Activated CD8-positive, alpha-beta memory T cell treated with anti-CD3 and anti-CD28 coated beads for 48 hours (primary cell): ENCODE results near the gene UBA5.
A peak's percentile ranks its signal among the peaks of the same experiment; 100 is the strongest.
"Not testable (repeated sequence)": the region's sequence is repeated elsewhere in the genome, so short reads cannot be mapped to it uniquely, and the experiment has no call there.

Source experiments
- DNase-seq, 3 experiments: peaks; one replicate each; pipeline ENCODE4 v3.0.0-alpha.2; 2020; ENCODE audit warnings: low read depth in 2 of 3, low spot score in 2 of 3

Gene UBA5

DNA sequence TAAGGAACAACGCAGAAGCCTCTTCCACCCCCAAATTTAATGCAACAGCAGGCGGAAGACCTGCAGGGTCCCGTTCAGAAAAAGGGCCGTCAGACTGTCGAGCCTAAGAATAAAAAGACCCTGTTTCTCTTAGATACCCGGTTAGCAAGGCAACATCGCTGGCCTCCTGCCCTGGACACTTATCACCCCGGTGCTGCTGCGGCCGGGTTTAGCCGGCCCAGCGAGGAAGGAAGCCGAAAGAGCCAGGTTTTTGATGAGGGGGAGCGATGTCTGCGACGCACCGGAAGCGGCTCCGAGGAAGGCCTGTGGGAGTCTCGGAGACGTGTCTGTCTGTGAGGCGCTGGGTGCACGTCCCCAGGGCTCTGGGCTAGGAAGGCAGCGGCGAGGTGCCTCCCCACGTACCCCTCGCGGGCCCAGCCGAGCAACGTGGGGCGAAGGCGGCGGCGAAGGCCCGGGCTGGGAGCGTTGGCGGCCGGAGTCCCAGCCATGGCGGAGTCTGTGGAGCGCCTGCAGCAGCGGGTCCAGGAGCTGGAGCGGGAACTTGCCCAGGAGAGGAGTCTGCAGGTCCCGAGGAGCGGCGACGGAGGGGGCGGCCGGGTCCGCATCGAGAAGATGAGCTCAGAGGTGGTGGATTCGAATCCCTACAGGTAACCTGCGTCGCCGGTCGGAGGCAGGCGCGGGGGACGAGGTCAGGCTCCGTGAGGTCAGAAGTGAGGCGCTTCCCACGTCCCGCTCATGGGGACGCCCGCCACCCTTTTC lies at the start of gene UBA5:
Gene UBA5, plus strand, starts transcription at position 278 of the 759 bp plus-strand sequence. Its CDS starts 209 bp downstream, at position 487.
- DNase-seq = peak; percentile 32 to 58 (median 44)

DNA sequence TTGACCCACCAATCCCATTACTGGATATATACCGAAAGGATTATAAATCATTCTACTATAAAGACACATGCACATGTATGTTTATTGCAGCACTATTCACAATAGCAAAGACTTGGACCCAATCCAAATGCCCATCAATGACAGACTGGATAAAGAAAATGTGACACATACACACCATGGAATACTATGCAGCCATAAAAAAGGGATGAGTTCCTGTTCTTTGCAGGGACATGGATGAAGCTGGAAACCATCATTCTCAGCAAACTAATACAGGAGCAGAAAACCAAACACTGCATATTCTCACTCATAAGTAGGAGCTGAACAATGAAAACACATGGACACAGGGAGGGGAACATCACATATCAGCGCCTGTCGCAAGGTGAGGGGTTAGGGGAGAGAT lies 44.8 kb upstream of the UBA5 start:
- DNase-seq = not testable (repeated sequence)

DNA sequence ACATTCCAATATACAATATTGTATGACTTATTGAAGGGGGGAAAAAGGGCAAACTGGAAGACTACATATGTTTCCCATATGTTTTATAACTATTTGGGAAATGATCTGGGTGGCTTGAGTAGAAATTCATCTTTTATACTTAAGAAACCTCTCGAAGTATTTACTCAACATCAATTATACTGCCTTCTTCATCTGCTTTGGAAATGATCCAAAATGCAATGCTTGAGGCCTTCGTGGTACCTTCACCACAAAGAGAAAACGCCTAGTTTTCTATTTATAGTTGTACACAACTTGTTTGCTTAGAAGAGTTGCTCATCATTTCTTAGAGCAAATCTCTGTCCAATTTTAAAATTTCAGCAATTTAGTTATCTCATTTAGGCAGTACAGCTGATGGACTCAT lies 44.2 kb upstream of the UBA5 start:
- no peak for DNase-seq

DNA sequence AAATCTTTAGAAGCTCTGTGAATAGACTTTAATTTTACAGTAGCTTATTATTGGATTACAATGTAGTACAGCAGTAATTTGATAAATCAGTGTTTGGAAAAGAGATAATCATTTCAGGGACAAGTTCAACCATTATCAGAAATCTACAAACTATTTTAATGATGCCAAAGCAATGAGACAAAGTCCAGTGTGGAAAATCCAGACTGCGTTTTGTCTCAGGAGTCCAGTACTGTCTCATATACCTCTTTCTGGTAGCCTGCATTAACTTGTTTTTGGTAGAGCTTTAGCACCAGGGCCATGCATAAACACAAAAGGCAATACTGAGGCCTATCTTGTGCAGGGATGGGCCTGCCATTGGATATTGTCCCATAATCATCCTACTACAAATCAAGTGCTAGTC lies 43.3 kb upstream of the UBA5 start:
- DNase-seq = no peak

DNA sequence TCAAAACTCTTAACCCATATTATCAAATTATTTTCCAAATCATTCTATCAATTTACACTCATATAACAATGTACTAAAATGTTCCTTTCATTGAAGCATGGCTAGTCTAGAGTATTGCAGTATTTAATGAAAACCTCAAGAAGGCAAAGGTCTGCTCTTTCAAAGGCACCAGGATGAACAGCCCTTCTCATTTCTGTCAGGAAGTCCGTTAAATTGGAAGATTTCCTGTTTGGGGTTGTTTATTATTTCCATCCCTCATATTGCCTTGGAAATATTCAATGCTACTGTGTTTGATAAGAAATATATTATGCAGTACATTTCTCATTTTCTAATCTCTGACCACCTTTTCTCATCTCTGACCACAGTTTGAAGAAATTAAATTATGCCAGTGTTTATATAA lies 38.0 kb upstream of the UBA5 start:
- DNase-seq = no peak

DNA sequence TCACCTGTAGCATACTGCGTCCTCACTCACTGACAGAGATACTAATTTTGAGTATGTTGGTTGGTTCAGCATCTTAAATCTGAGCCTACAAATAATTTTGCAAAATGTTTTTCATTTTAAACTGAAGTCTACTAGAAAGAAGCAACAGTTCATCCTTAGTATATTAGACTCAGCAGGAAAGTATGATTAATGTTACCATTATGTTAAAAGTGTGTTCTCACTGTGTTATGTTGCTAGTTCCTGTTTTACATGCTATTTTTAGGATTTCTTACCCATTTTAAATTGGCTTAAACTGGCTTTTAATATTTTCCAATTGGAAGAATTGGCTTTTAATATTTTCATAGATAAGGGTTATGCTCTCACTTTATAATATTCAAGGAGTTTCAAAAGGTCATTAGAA lies 37.4 kb upstream of the UBA5 start:
- DNase-seq = no peak

DNA sequence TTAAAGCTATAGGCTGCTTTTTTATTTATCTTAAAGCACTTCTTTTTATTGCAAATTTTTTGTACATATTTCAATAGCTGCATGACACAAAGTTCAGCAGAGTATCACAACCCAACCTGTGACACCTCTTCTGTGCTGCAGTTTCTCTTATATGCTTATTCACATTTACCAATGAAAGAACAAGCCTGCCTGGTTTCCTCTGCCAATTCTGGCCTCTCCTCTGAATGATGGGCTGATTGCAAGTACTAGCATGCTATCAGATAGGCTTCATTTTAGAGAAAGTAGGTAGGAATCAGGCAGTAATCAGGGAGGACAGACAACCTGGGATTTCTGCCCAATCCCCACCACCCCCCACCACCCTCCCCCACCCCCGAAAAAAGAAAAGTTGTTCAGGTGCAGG lies 36.5 kb upstream of the UBA5 start:
- DNase-seq = no peak

DNA sequence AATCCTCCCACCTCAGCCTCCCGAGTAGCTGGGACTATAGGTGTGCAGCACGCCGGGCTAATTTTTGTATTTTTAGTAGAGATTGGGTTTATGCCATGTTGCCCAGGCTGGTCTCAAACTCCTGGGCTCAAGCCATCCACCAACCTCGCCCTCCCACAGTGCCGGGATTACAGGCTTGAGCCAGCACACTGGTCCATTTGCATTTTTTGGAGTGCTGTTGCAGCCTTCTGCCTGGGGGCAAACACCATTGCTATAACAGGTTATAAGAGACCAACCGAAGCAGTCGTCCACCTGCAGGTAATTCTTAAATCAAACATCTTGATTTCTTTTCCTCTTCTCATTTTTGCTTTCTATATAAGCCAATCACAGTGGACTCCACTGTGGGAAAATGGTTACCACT lies 35.3 kb upstream of the UBA5 start:
- DNase-seq = no peak

DNA sequence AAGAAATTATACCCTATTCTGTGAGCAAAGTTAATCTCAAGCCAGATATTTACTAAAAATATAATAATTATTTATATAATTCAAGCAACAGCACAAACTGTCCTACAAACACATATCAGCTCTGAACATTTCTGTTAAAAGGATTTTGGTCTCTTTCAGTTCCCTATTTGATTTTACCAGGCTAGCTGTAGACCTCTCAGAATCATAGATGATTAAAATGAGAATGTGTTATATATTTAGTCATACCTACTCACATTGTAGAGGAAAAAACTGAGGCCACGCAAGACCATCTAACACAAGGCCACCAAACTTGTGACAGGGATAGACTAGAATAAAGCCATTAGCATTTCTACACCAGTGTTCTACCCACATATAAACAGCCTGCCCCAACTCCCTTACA lies 34.5 kb upstream of the UBA5 start:
- no peak for DNase-seq

DNA sequence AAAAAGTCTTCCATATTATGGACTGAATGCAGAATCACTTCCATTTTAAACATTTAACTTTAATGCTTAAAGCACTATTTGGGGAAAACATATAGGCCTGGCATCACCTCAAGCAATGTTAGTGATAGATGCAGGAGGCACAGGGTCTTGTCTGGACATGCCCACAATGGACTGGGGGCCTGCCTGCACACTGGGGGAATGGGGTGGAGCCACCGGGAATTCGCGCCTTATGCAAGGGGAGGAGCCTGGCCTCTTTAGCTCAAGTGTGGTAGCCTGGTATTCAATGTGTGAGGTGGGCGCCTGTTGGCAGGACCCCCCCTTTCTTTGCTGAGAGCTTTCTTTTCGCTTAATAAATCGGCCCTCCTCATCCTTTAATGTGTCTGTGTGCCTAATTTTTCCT lies 33.2 kb upstream of the UBA5 start:
- DNase-seq = no peak

DNA sequence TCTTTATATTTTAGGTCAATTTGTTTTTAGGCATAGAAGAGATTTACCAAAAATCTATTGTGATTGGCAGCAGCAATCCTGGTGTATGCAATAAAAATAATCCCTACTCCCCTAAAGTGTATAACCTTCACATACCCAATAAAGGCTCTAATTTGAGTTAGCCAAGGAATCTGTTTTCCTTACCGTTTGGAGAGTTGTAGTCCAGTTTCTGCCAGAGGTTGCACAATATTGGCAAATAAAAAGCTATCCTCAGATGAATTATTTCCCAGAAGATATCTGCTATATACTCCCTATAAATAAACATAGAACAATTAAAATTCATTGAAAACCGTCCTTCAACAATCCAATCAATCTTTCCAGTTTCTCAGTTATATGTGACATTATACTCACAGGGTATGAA lies 32.0 kb upstream of the UBA5 start:
- no peak for DNase-seq

DNA sequence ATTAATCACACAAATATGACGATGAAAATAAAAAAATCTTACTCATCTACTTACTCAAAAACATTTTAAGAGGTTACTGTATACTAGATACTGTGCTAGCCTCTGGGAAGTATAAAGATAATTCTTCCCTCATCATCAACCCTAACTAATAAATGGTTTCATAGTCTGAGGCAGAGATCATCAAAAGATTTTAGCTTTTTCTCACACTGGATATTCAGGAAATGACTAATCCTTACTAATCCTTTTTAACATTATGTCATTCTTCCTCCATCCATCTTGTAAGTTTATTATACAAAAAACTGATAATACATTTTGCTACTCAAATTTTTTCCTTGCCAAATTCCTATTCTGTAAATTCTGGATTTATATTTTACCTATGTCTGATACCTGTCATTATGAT lies 30.2 kb upstream of the UBA5 start:
- no peak for DNase-seq

DNA sequence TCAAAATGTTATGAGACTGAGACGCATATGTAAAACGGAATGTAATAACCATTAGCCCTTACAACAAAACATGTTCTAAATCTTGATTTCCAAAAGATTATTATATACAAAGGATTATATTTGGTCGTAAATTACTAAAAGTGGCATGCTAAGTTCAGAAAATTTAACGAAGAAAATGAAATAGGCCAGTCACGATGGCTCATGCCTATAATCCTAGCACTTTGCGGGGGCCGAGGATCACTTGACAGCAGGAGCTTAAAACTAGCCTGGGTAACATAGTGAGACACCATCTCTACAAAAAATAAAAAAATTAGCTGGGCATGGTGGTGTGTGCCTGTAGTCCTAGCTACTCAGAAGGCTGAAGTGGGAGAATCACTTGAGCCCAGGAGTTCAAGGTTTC lies 29.5 kb upstream of the UBA5 start:
- DNase-seq = no peak

DNA sequence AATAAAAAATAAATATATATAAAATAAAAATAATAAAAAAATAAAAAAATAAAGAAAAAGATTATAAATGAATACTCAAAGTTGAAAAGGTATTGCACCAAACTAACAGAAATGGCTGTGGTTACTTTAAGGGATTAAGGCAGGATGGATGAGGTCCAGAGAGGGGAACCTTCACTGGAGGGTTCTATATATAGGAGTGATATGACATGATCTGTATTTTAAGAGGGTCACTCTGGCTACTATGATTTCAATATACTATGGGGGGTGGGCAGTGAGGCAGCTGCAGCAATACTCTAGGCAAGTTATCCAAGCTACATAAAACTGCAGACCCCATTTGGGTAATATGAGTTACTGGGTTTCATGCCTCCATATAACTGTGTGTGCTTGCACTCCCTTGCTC lies 25.1 kb upstream of the UBA5 start:
- no peak for DNase-seq

DNA sequence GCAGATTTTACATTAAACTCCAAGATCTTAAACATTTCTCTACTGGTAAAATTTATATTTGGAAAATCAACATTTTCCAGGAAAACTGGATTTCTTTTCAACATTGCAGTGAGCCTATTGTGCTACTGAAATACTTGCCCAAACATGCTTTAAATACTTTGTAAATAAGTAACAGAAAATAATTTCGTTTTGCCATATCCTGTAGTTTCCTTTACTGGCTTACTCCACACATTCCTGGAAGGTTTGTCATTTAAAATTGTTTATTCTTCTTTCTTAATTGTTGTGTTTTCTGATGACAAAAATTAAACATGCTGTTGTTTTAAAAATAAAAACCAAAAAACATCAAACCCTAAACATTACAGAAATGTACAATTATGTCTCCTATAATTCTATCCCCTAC lies 22.5 kb upstream of the UBA5 start:
- no peak for DNase-seq

DNA sequence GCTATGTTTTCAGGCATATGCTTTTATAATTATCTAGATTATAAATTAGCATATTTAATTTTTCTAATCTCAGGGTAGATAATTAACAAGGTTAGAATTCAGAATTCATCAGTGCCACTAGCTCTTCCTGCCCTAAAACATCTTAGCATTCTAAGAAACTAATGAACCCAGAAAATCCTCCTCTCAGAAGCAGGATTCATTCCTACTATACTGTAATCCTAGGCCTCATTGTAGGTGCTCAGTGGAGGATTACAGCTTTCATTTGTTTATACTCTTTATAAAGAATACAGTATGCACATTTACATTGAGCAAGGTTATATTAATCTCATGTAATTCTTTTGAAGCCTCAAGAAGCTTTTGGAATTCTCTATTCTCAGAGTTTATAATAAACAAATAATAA lies 21.4 kb upstream of the UBA5 start:
- DNase-seq = no peak

DNA sequence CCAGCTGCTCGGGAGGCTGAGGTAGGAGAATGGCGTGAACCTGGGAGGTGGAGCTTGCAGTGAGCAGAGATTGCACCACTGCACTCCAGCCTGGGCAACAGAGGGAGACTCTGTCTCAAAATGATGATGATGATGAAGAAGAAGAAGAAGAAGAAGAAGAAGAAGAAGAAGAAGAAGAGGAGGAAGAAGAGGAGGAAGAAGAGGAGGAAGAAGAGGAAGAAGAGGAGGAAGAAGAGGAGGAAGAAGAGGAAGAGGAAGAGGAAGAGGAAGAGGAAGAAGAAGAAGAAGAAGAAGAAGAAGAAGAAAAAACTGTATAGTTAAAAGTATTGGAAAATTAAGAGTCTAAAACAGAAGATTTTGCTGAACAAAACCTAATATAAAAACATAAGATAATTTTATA lies 18.7 kb upstream of the UBA5 start:
- not testable (repeated sequence) for DNase-seq

DNA sequence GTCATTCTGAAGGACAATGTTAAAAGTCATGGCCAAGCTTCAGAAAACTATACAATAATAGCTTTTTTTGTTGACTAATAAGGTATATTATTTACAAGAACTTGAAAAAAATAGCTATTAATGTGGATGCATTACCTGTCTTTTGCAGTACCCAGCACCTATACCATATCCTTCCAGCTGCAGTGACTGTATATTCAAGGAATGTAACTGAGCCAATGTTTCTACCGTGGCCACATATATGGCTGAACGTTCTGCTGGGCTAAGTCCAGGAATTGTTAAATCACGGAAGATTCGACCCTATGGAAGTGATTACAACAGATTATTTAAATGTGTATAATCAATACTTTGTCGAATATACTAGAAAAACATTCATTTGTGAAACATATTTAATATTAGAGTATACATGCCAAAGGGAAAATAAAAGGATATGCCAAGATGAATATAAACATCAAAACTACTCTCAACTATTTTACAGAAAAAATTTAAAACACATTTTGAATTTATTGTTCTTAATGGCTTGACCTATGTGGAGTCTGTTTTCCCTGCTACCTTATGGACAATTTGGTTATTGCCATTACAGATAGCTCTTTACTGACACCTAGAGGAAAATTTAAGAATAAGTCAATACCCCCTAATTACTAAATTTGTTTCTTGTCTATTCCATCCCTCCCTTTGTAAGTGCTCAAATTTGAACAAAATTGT lies 18.1 kb upstream of the UBA5 start:
- DNase-seq = no peak

DNA sequence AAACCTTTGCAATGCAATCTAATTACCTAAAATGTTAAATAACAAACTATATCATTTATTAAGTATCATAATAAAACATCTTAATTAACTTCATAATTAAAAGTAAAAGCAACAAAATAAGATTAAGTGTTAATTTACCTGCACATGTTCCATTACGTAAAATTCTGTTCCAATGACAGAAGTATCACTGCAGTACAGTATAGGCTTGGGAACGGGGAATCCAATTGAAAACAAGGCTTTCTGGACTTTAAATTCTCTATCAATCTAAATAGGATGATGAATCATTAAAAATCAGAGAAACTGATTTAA lies 17.6 kb upstream of the UBA5 start:
- DNase-seq = no peak

DNA sequence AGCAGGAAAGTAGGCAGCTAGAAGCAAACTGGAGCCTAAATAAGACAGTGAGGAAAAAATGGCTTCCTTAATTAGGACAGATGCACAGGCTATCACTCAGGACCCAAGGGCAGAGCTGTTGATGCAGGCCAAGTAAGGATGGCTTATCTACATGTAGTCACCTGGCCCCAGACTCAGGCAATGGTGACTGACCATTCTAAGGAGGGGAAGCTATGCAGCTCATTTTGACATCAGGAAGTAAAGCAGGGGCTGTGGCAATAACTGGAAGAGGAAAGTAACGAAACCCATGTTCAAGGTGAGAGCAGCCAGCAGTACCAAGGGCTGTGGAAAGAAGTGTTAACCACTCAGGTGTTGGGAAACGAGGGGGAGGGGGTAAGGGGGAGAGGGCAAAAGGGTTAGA lies 16.8 kb upstream of the UBA5 start:
- DNase-seq = no peak

DNA sequence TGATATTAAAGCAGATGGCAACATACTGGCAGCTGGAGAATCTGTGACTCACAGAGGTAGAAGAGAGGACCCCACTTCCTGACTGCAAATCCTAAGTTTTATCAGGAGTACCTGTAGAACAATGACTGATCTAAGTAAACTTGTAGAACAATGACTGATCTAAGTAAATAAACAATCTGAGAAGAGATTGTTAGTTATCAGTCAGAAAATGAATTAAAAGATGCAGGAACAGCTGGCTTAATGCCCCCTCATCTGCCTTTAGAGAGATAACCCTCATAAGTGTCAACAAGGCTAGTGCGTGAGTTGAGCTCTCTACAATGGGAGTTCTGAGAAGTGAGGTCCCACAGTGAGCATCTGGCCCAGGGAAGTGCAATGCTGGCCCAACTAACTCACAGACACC lies 15.1 kb upstream of the UBA5 start:
- no peak for DNase-seq

DNA sequence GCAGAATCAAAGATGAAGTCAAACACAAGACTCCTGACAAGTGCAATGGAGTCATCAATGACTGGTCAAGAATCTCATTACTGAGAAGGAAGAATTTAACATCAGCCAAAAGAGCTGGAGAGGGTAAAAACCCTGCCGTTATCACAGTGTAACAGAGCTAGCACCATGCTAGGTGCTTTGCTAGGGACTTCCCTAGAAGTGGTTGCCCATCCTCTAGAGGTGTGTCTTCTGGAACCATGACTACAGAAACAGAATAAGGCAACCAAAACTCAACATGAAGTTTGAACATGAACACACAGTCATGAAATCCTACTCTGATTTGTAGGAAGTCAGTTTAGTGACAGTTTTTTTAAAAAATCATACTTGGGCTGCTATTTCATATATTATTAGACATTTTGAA lies 10.0 kb upstream of the UBA5 start:
- no peak for DNase-seq

DNA sequence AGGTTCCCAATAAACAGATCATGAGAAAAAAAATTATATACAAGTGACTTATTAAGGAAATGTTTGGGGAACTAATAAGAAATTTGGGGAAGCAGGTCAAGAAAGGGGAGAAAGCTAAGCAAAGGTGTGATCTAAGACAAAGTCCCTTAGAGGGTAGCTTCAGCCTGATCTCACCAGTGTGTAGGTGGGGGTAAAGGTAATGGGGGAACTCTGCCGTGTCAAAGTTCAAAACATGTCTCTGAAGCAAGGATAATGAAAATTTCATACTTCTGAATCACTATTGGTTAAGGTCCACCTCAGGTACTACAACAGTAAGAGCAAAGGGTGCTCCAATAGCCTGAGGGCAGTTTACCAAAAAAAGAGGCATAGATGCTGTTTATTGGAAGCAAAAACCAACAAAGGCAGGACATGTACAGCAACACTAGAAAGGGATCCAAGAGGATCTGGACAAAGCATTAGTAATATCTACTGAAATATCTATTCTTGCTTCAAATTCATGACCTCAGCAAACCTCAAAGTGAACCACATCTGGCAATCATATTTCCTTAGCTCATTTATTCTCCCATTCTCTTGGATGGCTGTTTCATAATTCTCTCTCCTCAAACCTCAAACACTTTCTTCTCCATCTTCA lies 7.4 kb upstream of the UBA5 start:
- no peak for DNase-seq
